Hypothalamus (tissue), 51 donors: Measurements from ENCODE around the gene SUGP1.

Experiments used
- DNase-seq, 51 donors: peaks; one replicate each; lab custom pipeline; 2025; lab: John Stamatoyannopoulos, UW

Gene SUGP1

DNA sequence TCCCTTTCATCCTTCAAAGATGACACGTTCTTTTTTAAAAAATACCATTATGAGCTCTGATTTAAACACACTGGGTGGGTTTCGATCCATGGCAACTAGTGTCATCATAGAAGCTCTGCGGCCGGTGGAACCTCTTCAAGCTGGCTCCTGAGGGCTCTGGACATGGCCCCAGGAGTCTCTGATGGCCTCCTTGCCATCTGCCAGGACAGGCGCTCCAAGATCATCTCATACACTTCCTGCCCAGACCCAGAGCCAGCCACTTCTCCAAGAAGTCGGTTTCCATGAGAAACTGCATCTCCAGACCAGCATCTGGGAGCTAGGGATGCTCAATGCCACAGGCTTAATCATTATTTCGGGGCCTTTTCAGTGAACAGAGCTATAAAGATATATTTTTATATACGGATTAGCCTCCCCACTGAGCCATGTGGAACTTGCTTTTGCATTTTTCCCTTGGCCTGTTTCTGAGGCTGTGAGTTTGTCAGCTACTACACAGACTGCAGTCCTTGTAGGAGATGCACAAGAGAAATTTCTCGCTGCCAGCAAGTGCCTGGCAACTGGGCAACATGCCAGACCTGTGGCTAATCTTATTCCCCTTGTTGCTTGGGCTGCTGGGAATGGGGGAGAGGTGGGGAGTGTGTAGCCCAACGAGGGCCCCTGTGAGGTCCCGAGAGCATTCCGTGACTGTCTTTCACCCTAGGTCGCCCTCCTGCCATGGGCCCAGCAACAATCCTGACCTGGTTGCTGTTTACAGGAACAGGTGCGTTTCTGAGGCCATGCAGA, 15.9 kb downstream of the SUGP1 start:
- peak in 27 of 51 donors; percentile 0 to 54 (median 29) for DNase-seq

DNA sequence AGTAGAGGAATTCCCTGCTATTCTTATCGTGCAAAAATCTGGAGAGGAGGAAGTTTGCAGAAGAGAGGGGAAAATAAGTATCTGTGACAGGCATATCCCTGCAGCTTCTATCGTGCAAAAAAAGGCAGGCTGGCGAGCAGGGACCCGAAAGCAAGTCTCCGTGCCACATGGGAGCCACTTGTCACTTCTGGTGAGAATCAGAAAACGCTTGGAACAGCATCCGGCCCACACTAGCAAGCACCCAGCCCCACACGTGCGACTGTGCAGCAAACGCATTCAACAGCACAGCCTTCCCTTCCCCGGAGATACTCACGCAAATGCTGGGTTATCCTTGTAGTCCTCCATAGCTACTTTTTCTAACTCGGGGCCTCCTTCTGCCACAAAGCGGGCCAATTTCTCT, 16.9 kb downstream of the SUGP1 start:
- no peak for DNase-seq

DNA sequence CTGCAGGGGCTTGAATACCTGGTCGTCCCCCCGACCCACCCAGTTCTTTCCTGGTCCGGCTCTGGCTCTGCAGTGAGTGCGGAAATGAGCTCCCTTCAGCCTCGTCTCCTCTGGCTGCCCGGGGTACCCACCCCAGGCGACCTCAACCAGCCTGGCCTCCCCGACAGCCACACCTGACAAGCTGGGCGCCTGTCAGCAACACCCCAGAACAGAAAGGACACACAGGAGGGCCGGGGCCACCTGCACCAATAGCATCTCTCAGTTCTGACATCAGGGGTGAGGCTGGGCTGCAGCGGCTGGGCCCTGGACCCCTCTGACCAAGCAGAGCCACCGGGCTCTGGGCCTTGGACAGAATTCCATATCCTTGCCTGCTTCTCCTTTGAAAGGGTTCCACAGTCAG, 19.7 kb downstream of the SUGP1 start:
- DNase-seq: no peak

DNA sequence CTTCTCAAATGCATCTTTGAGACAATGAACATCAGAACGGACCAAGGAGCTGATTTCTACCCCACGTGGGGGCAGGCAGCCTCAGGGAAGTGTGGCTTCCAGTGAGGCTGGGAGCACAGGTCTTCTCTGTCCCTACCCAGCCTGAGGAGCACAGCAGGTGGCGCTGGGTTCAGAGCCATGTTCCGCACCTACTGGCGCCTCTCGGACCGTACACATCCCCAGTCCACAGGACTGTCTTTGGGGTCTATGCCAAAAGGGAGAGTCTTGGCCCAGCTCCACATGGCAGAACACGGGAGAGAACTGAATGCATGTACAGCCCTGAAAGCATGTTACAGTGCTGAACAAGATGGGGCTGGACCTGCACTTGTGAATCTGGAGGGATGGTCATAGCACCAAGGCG, 22.6 kb downstream of the SUGP1 start:
- DNase-seq: no peak

DNA sequence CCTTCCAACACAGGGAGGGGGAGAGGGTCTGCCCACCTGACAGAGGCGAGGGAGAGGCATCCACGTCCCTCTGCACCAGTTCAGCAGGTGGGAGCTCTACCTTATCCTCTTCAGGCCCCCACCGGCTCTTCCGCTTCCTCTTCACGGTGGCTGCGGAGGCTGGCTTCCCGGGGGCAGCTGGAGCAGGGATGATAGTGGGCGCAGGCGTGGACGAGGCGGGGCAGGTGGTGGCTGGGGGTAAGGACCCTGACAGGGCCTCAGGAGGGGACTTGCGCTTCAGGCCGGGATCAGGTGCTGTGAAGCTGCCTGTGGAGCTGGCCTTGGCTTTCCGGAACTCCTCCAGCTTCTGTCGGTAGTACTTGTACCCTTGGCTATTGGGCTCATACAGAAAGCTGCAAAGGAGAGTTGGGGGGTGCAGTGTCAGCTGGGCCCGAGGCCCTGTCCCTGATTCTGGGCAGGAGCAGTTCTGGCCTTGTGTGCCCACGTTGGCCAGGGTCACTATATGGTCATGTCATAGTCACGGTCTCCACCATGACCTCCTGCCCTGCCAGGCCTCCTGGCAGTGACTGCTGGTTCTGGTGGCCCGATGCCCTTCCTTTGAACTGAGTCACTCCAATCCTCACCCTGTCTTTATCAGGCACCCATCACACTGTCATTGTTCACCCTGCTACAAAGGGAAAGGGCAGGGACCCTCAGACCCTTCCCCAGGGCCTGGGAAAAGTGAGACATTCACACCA, 23.2 kb downstream of the SUGP1 start:
- DNase-seq: no peak

DNA sequence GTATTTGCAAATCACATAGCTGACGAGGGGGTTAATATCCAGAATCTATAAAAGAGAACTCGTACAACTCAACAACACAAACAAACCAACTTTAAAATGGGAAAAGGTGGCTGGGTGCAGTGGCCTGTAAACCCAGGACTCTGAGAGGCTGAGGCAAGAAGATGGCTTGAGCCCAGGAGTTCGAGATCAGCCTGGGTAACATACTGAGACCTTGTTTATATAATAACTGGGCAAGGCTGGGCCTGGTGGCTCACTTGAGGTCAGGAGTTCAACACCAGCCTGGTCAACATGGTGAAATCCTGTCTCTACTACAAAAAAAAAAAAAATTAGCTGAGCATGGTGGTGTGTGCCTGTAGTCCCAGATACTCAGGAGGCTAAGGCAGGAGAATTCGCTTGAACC, 25.4 kb downstream of the SUGP1 start:
- DNase-seq: no peak

DNA sequence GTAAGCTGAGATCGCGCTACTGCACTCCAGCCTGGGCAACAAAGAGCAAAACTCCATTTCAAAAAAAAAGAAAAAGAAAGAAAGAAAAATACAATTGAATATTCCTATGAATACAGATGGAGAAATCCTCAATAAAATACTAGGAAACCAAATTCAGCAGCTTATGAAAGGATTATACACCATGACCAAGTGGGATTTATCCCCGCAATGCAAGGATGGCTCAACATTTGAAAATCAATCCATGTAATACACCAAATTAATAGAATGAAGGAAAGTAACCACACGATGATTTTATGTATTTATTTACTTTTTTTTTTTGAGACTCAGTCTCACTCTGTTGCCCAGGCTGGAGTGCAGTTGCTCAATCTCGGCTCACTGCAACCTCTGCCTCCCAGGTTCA, 27.7 kb downstream of the SUGP1 start:
- no peak for DNase-seq

DNA sequence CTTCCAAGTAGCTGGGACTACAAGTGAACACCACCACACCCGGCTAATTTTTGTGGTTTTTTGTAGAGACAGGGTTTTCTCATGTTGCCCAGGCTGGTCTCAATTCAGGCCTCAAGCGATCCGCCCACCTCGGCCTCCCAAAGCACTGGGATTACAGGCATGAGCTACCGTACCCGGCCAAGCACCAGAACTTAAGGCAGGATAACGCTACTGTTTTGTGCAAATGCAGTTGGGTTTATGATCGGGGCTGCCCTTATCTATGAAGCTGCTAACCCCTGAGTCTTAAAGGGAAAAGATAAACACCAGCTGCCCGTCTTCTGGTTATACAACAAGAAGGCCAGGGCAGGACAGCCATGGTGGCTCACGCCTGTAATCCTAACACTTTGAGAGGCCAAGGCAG, 34.6 kb downstream of the SUGP1 start:
- no peak for DNase-seq

DNA sequence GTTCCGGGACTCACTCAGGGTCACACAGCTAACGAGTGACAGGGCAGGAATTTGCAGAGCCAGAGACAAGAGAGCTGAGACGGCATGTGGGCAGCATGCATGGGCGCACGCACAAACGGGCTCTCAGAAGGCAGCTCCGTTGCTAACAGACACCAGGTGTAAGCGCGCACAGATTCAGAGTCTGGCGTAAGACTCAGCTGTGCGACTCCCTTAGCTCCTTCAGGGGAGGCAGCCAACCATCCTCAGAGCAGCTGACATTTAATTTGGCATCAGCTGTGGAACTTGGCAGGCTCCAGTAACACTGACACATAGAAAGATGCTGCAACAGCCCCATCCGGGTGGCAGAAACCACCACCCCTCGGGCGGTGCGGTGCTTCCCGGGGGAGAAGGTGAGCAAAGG, 39.7 kb downstream of the SUGP1 start:
- DNase-seq: peak in 11 of 51 donors; percentile 4 to 74 (median 28)

DNA sequence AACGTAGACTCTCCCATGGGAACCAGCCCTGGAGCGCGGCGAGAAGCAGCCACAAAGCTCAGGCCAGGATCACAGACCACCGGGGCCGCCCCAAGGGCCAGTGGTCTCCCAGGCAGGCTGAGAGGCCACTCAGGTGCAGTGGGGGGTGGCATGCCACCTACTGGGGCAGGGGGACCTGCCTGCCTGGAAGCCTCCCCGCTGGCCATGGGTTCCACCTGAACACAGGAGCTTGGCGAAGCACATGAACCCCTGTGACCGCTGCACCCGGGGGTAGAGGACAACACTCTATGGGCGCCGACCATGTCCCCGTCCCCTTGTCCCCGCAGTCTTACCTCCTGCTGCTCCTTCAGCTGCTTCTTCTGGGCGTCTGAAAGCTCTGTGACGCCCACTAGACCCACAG, 40.5 kb downstream of the SUGP1 start:
- no peak for DNase-seq

DNA sequence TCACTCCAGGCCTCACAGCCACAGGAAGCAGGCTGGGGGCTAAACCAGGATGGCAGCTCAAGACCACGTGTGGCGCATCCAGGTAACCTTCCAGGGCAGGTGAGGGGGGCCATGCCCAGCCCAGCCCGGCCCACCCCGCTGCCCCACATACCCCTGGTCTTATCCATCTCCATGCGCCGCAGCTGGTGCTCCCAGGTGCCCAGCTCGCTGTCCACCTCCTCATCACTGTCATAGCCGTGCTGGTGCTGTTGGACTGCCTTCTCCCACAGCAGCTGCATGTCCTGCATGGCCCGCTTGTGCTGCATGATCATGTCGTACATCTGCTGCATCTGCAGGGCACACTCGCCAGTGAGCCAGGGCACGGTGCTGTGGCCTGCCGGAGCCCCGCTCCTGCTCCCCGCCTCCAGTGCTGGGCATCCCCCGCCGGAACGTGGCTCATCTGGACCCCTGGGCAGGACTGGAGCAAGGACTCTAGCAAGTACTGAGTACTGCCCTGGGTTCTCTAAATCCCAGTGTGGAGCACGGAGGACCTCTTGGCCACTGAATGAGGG, 41.2 kb downstream of the SUGP1 start:
- no peak for DNase-seq

DNA sequence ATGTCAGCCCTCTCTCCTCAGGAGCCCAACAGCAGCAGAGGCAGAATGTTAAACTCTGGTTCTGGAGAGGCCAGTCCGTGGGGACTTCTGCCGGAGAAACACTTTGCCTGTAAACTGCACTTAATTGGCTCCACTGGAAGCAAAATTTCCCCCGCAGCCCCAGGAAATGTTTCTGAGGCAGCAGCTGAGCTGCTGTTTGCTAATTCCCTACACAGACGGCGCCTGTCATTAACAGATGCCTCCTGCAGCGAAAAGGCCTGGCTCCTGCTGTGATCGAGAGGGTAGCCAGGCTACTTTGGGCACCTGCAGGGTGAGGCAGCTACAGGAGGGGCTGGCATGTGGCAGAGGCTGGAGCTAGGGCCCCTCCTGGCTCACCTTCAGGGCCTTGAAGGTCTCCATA, 42.0 kb downstream of the SUGP1 start:
- DNase-seq: no peak

DNA sequence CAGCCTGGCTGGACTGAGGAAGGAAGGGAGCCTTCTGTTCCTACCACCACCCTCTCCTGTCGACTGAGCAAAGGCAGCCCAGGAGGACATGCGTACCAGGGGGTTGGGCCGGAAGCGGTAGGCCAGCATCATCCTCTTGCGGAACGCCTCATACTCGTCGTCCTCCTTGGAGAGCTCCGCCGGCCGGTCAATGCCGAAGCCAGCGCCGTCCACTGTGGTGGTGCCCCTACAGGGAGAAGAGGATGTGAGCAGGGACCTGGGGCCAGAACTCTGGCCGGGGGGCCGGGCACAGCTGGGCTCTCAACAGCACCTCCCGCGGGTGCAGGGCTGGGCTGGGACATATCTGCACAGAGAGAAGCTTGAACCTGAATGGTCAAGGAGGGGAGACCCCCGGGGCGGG, 43.5 kb downstream of the SUGP1 start:
- no peak for DNase-seq

DNA sequence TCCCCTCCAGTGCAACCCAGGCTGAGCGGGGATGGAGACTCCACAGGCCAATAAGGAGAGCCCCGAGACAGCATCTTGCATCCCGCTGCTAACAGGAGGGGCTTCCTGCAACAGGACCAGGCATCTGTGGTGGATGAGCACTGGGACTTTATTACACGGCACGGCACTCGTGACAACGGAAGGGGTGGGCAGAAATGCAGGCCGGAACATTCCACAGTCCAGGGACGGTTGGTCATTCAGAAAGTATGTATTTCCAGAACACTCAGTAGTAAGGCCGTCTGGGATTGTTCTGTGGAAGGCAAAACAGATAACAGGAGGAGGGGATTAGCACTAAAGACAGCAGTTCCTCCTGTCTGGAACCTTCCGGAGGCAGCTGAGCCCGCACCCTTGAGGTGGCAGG, 43.9 kb downstream of the SUGP1 start:
- no peak for DNase-seq

DNA sequence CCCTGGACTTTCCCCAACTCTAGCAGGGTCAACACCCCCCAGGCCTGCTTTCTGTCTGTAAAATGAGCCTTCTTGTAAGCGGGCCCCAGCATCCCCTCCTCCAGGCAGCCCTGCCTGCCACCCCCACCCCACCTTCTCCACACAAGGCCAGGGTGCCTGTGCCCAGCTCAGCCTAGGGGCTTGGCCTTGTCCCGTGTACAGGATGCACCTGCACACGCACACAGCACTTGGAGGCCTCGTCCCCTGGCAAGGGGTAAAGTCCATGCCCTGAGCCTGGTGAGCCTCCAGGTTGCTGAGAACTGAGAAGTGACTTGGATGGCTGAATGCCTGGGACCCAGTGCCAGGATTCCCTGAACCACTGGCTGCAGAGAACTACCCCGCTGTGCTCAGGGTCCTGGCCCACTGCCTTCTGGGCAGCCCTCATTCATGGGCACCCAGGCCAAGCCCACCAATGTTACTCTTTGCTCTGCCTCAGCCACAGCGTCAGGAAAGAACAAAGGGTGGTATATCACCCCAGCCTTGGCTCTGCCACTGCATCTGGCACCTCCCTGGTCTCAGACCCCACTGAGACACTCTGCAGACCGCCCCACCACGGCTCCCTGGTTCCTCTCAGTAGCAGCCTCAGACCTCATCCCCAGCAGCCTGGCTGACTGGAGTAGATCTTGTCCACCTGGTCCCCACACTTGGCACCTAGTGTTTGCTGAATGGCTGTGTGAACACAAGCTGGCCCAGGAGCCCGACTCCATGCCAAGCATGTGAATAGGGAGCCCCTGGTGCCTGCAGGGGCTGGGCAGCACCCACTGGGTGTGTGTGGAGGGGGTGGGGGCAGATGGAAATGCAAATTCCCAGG, 45.4 kb downstream of the SUGP1 start:
- peak in 5 of 51 donors; percentile 3 to 18 (median 6) for DNase-seq

DNA sequence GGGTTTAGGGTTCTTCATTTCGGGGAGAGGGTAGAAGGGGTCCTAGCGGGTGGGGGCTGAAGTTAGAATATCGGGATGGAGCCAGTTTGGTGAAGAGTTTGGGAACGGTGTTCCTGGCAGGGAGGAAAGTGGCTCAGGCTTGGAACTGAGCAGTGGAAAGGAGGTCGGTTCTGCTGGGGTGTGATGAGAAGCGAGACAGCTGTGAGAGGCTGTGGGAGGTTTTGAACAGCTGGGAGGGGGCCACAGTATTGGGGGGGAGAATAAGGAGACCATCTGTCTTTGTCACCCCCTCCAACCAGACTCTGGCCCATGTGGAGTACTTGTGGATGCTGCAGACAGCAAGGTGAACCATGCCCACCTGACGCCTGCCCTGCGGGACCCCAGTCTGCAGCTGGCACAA, 46.2 kb downstream of the SUGP1 start:
- no peak for DNase-seq

DNA sequence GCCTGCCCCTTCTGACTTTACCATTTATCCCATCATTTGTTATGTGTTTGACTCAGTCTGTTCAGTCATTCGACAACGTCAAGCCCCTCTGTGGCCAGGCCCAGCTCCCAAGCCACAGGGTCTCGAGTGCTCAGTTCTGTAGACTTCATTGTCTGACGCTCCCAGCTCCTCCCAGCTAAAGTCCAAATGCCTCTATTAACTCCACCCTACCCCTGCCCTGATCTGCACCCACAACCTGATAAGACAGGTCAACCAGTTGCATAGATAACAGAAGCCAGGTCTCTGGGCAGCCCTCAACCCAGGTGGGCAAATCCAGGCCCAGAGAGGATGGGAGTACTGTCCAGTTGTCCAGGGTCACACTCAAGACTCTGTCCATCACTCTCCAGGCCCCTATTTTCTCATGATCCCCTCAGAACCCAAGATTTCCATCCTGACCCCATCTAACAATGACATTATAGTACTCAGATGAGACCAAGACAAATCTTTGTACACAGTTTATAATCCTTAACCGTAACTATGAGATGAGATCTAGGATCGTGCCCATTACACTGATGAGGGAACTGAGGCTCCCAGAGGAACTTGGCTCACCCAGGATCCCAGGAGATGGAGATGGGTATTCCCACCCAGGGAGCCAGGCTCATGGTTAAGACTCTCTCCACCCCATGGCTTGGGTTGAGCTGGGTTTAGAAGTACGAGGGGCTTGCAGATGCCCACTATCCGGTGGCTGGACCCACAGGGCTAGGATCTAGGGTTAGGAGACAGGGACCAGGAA, 48.3 kb downstream of the SUGP1 start:
- DNase-seq: no peak

DNA sequence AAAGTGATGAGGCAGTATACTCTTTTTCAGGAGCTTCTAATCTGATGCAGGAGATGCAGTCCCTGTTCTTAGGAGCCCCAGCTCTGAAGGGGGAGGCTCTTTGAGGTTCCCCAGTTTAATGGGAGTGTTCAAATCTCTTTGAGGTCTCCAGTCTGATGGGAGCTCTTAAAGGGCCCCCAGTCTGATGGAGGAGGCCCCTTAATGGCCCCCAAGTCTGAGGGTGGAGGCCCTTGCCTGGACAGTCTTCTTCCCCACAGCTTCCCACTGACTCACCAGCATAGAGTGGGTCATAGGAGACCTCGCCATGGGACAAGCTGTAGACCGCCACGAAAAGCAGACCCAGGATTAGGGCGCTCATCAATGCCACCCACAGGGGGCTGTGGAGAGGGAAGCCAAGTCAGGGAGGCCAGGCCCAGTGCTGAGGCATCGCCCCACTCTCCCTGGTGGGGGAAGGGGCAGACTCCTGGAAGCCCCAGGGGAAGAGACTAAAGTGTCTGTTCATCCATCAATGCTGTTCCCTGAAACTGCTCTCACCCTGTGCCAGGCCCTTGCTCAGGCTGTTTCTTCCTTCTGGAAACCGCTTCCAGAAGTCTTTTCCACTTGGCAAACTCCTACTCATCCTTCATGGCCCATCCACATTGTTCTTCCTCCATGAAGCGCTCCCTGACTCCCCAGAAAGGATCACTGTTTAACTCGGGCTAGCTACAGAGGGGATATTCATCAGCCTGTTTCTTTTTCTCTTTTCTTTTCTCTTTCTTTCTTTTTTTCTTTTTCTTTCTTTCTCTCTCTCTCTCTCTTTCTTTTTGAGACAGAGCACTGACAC, 49.3 kb downstream of the SUGP1 start:
- no peak for DNase-seq

DNA sequence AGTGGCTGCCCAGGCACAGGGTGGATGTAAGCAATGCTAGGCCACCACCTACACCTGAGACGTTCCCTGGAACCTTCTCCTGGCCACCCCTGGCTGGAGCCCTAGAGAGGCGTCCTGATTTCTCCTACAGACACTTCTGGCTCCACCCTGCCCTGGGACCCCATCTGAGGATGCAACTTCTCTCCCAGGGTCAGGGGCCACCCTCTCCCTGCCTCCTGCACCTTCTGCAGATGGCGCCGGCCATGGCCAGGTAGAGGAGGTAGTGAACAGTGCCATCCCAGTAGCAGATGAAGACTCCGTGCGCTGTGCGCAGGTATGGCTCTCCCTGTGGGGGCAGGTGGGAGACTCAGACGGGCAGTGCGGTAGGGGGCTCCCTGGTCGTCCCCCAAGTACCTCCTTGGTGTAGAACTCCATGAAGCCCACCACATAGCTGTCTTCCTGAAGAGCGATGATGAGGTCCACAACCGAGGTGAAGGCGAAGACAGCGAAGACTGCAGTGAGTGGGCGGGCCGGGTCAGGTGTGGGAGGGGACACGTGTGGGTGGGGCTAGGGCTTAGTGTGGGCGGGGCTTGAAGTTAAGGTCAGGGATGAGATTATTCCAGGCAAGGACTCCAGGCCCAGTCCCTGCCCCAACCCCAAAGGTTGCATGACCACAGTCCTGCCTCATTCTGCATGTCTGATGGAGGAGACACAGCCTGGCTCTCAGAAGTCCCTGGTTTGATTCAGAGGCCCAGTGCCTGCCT, 50.2 kb downstream of the SUGP1 start:
- no peak for DNase-seq
